OCI-LY3 (cell line): ENCODE results near the gene UNC5C.

Source experiments
- H2AFZ ChIP-seq: fragments of 200-600, 300-600 bp; shearing (Covaris generic); 2 replicates; pipeline ENCODE4 v1.6.0; 2014; ENCODE audit warnings: antibody characterized with exemption, low read depth, low read length
- H3K27ac ChIP-seq: fragments of 200-600, 300-600 bp; sonication (generic); 2 replicates; pipeline ENCODE4 v1.5.1; 2014; ENCODE audit warnings: mild to moderate bottlenecking, low read length, moderate library complexity, mixed read lengths
- H3K27me3 ChIP-seq: fragments of 200-600, 300-600 bp; sonication (generic); 2 replicates; pipeline ENCODE4 v1.6.1; 2014; ENCODE audit warnings: low read depth, low read length, mixed read lengths
- H3K36me3 ChIP-seq: fragments of 200-600, 300-600 bp; sonication (generic); replicated peaks from 2 replicates; pipeline ENCODE3; 2014; ENCODE audit warnings: low read depth, low read length, mixed read lengths
- H3K4me1 ChIP-seq: fragments of 300-600, 200-600 bp; sonication (generic); 2 replicates; pipeline ENCODE4 v1.6.1; 2014; ENCODE audit warnings: low read length, mixed read lengths
- H3K4me2 ChIP-seq: fragments of 200-600, 300-600 bp; sonication (generic); 2 replicates; pipeline ENCODE4 v1.6.1; 2014; ENCODE audit warnings: low read length, mixed read lengths
- H3K4me3 ChIP-seq: fragments of 300-600, 200-600 bp; sonication (generic); 2 replicates; pipeline ENCODE4 v1.5.1; 2014; ENCODE audit warnings: antibody characterized with exemption, mild to moderate bottlenecking, low read length, moderate library complexity
- H3K79me2 ChIP-seq: fragments of 300-600, 200-600 bp; shearing (Covaris generic); 2 replicates; pipeline ENCODE4 v1.6.1; 2014; ENCODE audit warnings: mild to moderate bottlenecking, low read length, mixed read lengths
- H3K9ac ChIP-seq: fragments of 300-600, 200-600 bp; shearing (Covaris generic); 2 replicates; pipeline ENCODE4 v1.6.0; 2014; ENCODE audit warnings: mild to moderate bottlenecking, low read length, moderate library complexity
- H3K9me3 ChIP-seq: fragments of 200-600, 300-600 bp; shearing (Covaris generic); 2 replicates; pipeline ENCODE4 v1.6.1; 2014; ENCODE audit warnings: low read length, mixed read lengths; ENCODE audit not compliant: insufficient read depth
- H4K20me1 ChIP-seq: fragments of 200-600, 300-600 bp; sonication (generic); 2 replicates; pipeline ENCODE4 v1.6.1; 2016; ENCODE audit warnings: low read length, mixed read lengths; ENCODE audit not compliant: insufficient read depth
- EZH2phosphoT487 ChIP-seq: fragments of 200-600 bp; shearing (Covaris generic); IDR thresholded peaks from 2 replicates; pipeline ENCODE4 v1.6.1; 2018; ENCODE audit warnings: antibody characterized with exemption, mixed run types, low read depth
- TF ChIP-seq, protein P1 (sequence below): fragments of 200-600, 300-600 bp; sonication (generic); IDR thresholded peaks from 2 replicates; pipeline ENCODE4 v1.5.1; 2014; ENCODE audit warnings: antibody characterized with exemption, low read length, low read depth

The UNC5C gene

DNA sequence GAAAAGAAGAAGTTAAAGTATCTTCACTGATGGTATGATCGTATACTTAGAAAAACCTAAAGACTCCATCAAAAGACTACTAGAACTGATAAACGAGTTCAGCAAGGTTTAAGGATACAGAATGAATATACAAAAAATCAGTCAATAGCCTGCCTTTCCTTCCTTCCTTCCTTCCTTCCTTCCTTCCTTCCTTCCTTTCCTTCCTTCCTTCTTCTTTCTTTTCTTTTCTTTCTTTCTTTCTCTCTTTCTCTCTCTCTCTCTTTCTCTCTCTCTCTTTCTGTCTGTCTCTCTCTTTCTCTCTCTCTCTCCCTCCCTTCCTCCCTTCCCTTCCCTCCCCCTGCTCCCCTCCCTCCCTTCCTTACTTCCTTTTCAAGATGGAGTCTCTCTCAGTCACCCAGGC lies 428.3 kb downstream of the UNC5C start:
- TF ChIP-seq EZH2phosphoT487: no peak
- TF ChIP-seq, protein P1, sequence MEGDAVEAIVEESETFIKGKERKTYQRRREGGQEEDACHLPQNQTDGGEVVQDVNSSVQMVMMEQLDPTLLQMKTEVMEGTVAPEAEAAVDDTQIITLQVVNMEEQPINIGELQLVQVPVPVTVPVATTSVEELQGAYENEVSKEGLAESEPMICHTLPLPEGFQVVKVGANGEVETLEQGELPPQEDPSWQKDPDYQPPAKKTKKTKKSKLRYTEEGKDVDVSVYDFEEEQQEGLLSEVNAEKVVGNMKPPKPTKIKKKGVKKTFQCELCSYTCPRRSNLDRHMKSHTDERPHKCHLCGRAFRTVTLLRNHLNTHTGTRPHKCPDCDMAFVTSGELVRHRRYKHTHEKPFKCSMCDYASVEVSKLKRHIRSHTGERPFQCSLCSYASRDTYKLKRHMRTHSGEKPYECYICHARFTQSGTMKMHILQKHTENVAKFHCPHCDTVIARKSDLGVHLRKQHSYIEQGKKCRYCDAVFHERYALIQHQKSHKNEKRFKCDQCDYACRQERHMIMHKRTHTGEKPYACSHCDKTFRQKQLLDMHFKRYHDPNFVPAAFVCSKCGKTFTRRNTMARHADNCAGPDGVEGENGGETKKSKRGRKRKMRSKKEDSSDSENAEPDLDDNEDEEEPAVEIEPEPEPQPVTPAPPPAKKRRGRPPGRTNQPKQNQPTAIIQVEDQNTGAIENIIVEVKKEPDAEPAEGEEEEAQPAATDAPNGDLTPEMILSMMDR: no peak
- Histone ChIP-seq H3K27ac (no peak overlapping the region), H3K79me2 (no peaks in the 10 kb centered on the region), H3K9ac (no peak overlapping the region), H3K4me1 (no peaks in the 10 kb centered on the region), H3K4me3 (no peak overlapping the region), H3K36me3 (no peaks in the 10 kb centered on the region), H2AFZ (no peak overlapping the region), H3K27me3 (no peaks in the 10 kb centered on the region), H3K4me2 (no peak overlapping the region), H4K20me1 (no peaks in the 10 kb centered on the region), H3K9me3 (no peaks in the 10 kb centered on the region)

DNA sequence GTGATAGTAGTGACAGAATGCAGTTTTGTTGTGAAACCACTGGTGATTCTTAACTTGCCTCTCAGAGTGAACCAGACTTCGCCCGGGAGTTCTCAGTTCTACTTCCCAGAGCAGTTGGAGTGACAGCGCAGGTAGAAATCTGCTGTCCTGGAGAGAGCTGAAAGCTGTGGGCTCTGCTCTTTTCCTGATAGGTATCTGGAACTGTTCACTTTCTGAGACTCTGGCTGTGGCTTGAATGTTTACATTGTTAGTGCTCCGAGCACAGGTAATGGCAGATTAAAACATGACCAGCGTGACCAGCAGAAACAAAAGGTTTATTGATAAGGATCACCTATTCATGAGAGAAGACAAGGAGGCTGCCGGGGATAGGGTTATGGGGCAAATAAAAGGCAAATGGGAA lies 430.3 kb downstream of the UNC5C start:
- H3K36me3 ChIP-seq: no peaks in the 10 kb centered on the region
- H3K4me2 ChIP-seq: no peak overlapping the region
- H3K4me3 ChIP-seq: no peak overlapping the region
- no peaks in the 10 kb centered on the region for H3K9me3 ChIP-seq
- no peak overlapping the region for H2AFZ ChIP-seq
- no peak overlapping the region for H3K9ac ChIP-seq
- no peak overlapping the region for H3K27ac ChIP-seq
- TF ChIP-seq, protein P1: no peak
- no peak for TF ChIP-seq EZH2phosphoT487
- no peaks in the 10 kb centered on the region for H4K20me1 ChIP-seq
- H3K4me1 ChIP-seq: no peaks in the 10 kb centered on the region
- H3K27me3 ChIP-seq: no peaks in the 10 kb centered on the region
- H3K79me2 ChIP-seq: no peaks in the 10 kb centered on the region

DNA sequence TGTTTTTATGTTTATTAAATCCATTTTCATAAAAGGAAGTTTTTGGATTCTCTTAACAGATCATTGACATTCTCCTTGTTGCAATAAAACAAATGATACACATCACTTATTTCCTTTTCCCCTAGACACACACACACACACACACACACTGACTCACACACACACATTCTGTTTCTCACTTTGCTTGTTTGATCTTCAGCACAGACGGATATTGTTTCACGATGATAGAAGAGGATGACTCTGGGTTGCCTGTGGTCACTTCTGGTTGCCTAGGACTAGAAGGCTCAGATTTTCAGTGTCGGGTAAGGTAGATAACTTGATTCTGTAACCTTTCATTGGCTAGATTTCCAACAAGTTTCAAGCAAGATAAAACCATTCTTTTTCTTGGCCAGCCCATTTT lies 434.3 kb downstream of the UNC5C start:
- TF ChIP-seq, protein P1: no peak
- TF ChIP-seq EZH2phosphoT487: no peak
- Histone ChIP-seq H3K79me2 (no peaks in the 10 kb centered on the region), H3K27me3 (no peaks in the 10 kb centered on the region), H3K4me2 (no peak overlapping the region), H3K27ac (no peak overlapping the region), H3K4me3 (no peak overlapping the region), H3K4me1 (no peaks in the 10 kb centered on the region), H2AFZ (no peak overlapping the region), H4K20me1 (no peaks in the 10 kb centered on the region), H3K9me3 (no peaks in the 10 kb centered on the region), H3K36me3 (no peaks in the 10 kb centered on the region), H3K9ac (no peak overlapping the region)
